Transverse colon (tissue), 4 donors: ENCODE results near the gene TXN.
"Not testable (repeated sequence)": the region's sequence is repeated elsewhere in the genome, so short reads cannot be mapped to it uniquely, and the experiment has no call there.

Experiments
- CTCF ChIP-seq, 5 experiments: fragments of 200-600 bp in 3 of 5; fragments of 450-650 bp in 2 of 5; sonication (generic) in 3 of 5; IDR thresholded peaks; 1 replicate in 2 of 5; 2 replicates in 3 of 5; pipeline ENCODE4 v1.5.1; 2016 to 2017; ENCODE audit warnings: antibody characterized with exemption in 5 of 5, inconsistent platforms in 3 of 5, mild to moderate bottlenecking in 2 of 5, moderate library complexity in 1 of 5
- POLR2A ChIP-seq: fragments of 450-650 bp; IDR thresholded peaks from one replicate; pipeline ENCODE4 v1.6.1; 2016; ENCODE audit warnings: antibody characterized with exemption, mild to moderate bottlenecking, moderate library complexity
- POLR2AphosphoS5 ChIP-seq, 3 donors: sonication (generic); formaldehyde crosslinking; IDR thresholded peaks; one replicate each; pipeline ENCODE4 v1.6.1; 2016; ENCODE audit warnings: antibody characterized with exemption in 3 of 3

DNA sequence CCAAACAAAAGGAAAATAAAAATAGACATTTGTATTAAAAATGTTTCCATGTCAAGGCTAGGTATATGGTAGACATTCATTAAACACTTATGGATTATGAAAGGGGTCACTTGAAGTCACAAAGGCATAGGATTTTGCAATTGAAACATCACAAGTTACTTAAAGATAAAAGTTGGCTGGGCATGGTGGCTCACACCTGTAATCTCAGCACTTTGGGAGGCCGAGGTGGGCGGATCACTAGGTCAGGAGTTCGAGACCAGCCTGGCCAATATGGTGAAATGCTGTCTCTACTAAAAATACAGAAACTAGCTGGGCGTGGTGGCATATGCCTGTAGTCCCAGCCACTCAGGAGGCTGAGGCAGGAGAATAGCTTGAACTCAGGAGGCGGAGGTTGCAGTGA is 4.5 kb downstream of the TXN start:
- TF ChIP-seq POLR2AphosphoS5 (IDR thresholded peaks at IDR 0.05); CTCF (IDR thresholded peaks at IDR 0.05); POLR2A: not testable (repeated sequence)
